Measurements from ENCODE around the gene LIPF.

Gene LIPF

GRCh38 chr10:88728107-88728763, 64.0 kb downstream of the LIPF start:
- Histone ChIP-seq H3K9ac (ENCODE audit: low read length) (no peak overlapping the region), H3K4me3 (ENCODE audit: low read length) (no peak overlapping the region), H3F3A (ENCODE audit: insufficient read depth, low read length) (no peaks in the 10 kb centered on the region), H3K27ac (ENCODE audit: low read length) (no peak overlapping the region), H4K20me1 (ENCODE audit: insufficient read depth, low read length) (no peaks in the 10 kb centered on the region), H2AFZ (ENCODE audit: low read length) (no peak overlapping the region), H3K36me3 (replicated peaks; ENCODE audit: insufficient read depth, low read length) (no peaks in the 10 kb centered on the region), H3K9me2 (replicated peaks; ENCODE audit: insufficient read depth, low read length) (no peaks in the 10 kb centered on the region), H3K27me3 (replicated peaks; ENCODE audit: insufficient read depth, low read length) (no peaks in the 10 kb centered on the region), H3K9me3 (replicated peaks; ENCODE audit: insufficient read depth, low read length) (no peaks in the 10 kb centered on the region), H3K4me2 (ENCODE audit: low read depth, low read length) (no peak overlapping the region), H3K79me2 (ENCODE audit: low read length) (no peaks in the 10 kb centered on the region), H3K4me1 (ENCODE audit: low read length) (peaks cover 5% of the 10 kb centered on the region; the same call in 1 of the 2 replicates)
- TF ChIP-seq CTCF (IDR thresholded peaks at IDR 0.05; ENCODE audit: low read length) (peak; percentile 24), EZH2phosphoT487 (IDR thresholded peaks at IDR 0.05; ENCODE audit: low read length) (no peak)
- DNase-seq: no peak
